GM23338 (cell line): ENCODE results near the gene ACTMAP. TPM values are rescaled to one million over a fixed set of nuclear protein-coding genes. Genes with fewer than 3 reads are reported as not detected.

Experiments used
- ATAC-seq: fragments of 200-7000 bp; cut with Tn5 transposase; 3 replicates; pipeline ENCODE4 v1.9.1; 2020
- DNase-seq: peaks from one replicate; pipeline ENCODE4 v3.0.0-alpha.2; 2015; ENCODE audit warnings: low spot score
- H2AFZ ChIP-seq: fragments of 200-600 bp; sonication (generic); 2 replicates; pipeline ENCODE4 v1.8.0; 2016; ENCODE audit warnings: antibody characterized with exemption, mild to moderate bottlenecking, moderate library complexity
- H3F3A ChIP-seq: fragments of 200-600 bp; sonication (generic); replicated peaks from 2 replicates; pipeline ENCODE4 v1.8.0; 2017; ENCODE audit warnings: antibody characterized with exemption, mixed run types, low read depth
- H3K27ac ChIP-seq: fragments of 200-600 bp; sonication (generic); 2 replicates; pipeline ENCODE4 v1.6.1; 2016; ENCODE audit warnings: low read depth
- H3K27me3 ChIP-seq: fragments of 200-600 bp; sonication (generic); 2 replicates; pipeline ENCODE4 v1.8.0; 2016; ENCODE audit warnings: mild to moderate bottlenecking, mixed run types, moderate library complexity; ENCODE audit not compliant: insufficient read depth
- H3K36me3 ChIP-seq: fragments of 200-600 bp; sonication (generic); 2 replicates; pipeline ENCODE4 v1.8.0; 2016; ENCODE audit warnings: mild to moderate bottlenecking; ENCODE audit not compliant: insufficient read depth
- H3K4me1 ChIP-seq: fragments of 200-600 bp; sonication (generic); 2 replicates; pipeline ENCODE4 v1.8.0; 2016; ENCODE audit warnings: mild to moderate bottlenecking, moderate library complexity; ENCODE audit not compliant: insufficient read depth
- H3K4me2 ChIP-seq: fragments of 200-600 bp; sonication (generic); 2 replicates; pipeline ENCODE4 v1.7.1; 2017; ENCODE audit warnings: mixed run types
- H3K4me3 ChIP-seq: fragments of 200-600 bp; sonication (generic); 2 replicates; pipeline ENCODE4 v1.6.1; 2016; ENCODE audit warnings: mixed run types
- H3K79me2 ChIP-seq: fragments of 200-600 bp; sonication (generic); replicated peaks from 2 replicates; pipeline ENCODE4 v1.8.0; 2017; ENCODE audit warnings: mild to moderate bottlenecking; ENCODE audit not compliant: insufficient read depth
- H3K9me2 ChIP-seq: fragments of 200-600 bp; sonication (generic); 2 replicates; pipeline ENCODE4 v1.8.0; 2017; ENCODE audit not compliant: insufficient read depth
- H4K20me1 ChIP-seq: fragments of 200-600 bp; sonication (generic); replicated peaks from 2 replicates; pipeline ENCODE4 v1.8.0; 2017; ENCODE audit warnings: mild to moderate bottlenecking; ENCODE audit not compliant: insufficient read depth
- H3K27ac Mint-ChIP-seq: 2 replicates; pipeline ENCODE4 v1.8.0; 2020; ENCODE audit warnings: inconsistent platforms, mild to moderate bottlenecking, moderate library complexity, mixed read lengths
- H3K27me3 Mint-ChIP-seq: 3 replicates; pipeline ENCODE4 v1.8.0; 2022; ENCODE audit warnings: low read depth, mild to moderate bottlenecking, moderate library complexity, mixed read lengths, inconsistent platforms; ENCODE audit not compliant: insufficient read depth, poor library complexity
- H3K36me3 Mint-ChIP-seq: 3 replicates; pipeline ENCODE4 v1.8.0; 2021; ENCODE audit warnings: low read depth, mild to moderate bottlenecking, inconsistent platforms, moderate library complexity, mixed read lengths
- H3K4me1 Mint-ChIP-seq: 3 replicates; pipeline ENCODE4 v1.8.0; 2020; ENCODE audit warnings: mild to moderate bottlenecking, inconsistent platforms, mixed read lengths
- H3K4me3 Mint-ChIP-seq: 3 replicates; pipeline ENCODE4 v1.8.0; 2021; ENCODE audit warnings: moderate library complexity, mild to moderate bottlenecking, inconsistent platforms, mixed read lengths
- H3K9me3 Mint-ChIP-seq: 3 replicates; pipeline ENCODE4 v1.8.0; 2020; ENCODE audit warnings: moderate library complexity, mild to moderate bottlenecking, inconsistent platforms, mixed read lengths
- CREB1 ChIP-seq: fragments of 250-450 bp; sonication (Bioruptor Pico); IDR thresholded peaks from 2 replicates; pipeline ENCODE4 v1.5.0; 2020; ENCODE audit warnings: low read depth, mild to moderate bottlenecking, moderate library complexity
- CTCF ChIP-seq, 2 experiments: fragments of 200-600 bp in 1 of 2; sonication (generic) in 1 of 2; conservative IDR thresholded peaks; 2 replicates each; pipeline versions ENCODE4 v1.5.1 to v1.6.1; 2016 to 2017; ENCODE audit warnings: antibody characterized with exemption in 2 of 2, low read depth in 2 of 2, mild to moderate bottlenecking in 2 of 2, moderate library complexity in 1 of 2
- ETS1 ChIP-seq: IDR thresholded peaks from 2 replicates; pipeline ENCODE4 v1.6.1; 2016; ENCODE audit warnings: antibody characterized with exemption
- EZH2 ChIP-seq: fragments of 200-600 bp; sonication (generic); IDR thresholded peaks from one replicate; pipeline ENCODE4 v1.8.0; 2017; ENCODE audit warnings: antibody characterized with exemption, mild to moderate bottlenecking, low read depth; ENCODE audit not compliant: unreplicated experiment
- EZH2phosphoT487 ChIP-seq: fragments of 200-600 bp; sonication (generic); IDR thresholded peaks from one replicate; pipeline ENCODE4 v1.8.1; 2018; ENCODE audit warnings: antibody characterized with exemption; ENCODE audit not compliant: unreplicated experiment
- STAT1 ChIP-seq: IDR thresholded peaks from one replicate; pipeline ENCODE4 v1.6.1; 2016; ENCODE audit warnings: antibody characterized with exemption; ENCODE audit not compliant: unreplicated experiment
- ZNF114 ChIP-seq: fragments of 250-450 bp; sonication (Bioruptor Pico); IDR thresholded peaks from 2 replicates; pipeline ENCODE4 v1.5.0; 2020; ENCODE audit warnings: mild to moderate bottlenecking, moderate library complexity
- ZNF331 ChIP-seq: fragments of 250-450 bp; sonication (Bioruptor Pico); IDR thresholded peaks from 2 replicates; pipeline ENCODE4 v1.5.0; 2020; ENCODE audit warnings: low read depth, mild to moderate bottlenecking, moderate library complexity
- ZNF462 ChIP-seq: fragments of 250-450 bp; sonication (Bioruptor Pico); IDR thresholded peaks from 2 replicates; pipeline ENCODE4 v1.5.0; 2020; ENCODE audit warnings: mild to moderate bottlenecking, moderate library complexity
- polyA plus RNA-seq: library from polyadenylated mRNA; unstranded; fragments of >200 nt; fragmentation: Nextera tagmentation; extraction: Ambion mirVana; gene quantifications from 2 replicates; pipeline ENCODE4 v1.2.1, GENCODE V29; 2016
- total RNA-seq: library from RNA; depleted of rRNA; stranded (reverse); fragments of >200 nt; shearing (Covaris generic); gene quantifications from 2 replicates; pipeline ENCODE4 v1.2.3, GENCODE V29; 2014

ACTMAP gene
- total and polyA plus RNA-seq, 2 experiments from 2014 or later, result 14.9 to 16.7 TPM

- Histone ChIP-seq H2AFZ (no peak overlapping the region), H3K4me3 (no peak overlapping the region), H3K36me3 (peaks cover 4% of the 10 kb centered on the region; the same call in 1 of the 2 replicates), H3K27me3 (no peaks in the 10 kb centered on the region), H3K4me2 (no peak overlapping the region), H4K20me1 (peaks cover 6% of the 10 kb centered on the region), H3K79me2 (peaks cover 15% of the 10 kb centered on the region), H3F3A (no peaks in the 10 kb centered on the region; the same call in 1 of the 2 replicates), H3K27ac (no peak overlapping the region), H3K4me1 (peaks cover 8% of the 10 kb centered on the region; the same call in 1 of the 2 replicates), H3K9me2 (no peaks in the 10 kb centered on the region)
- no peak for TF ChIP-seq ZNF114 (CRISPR knock-in tag)
- TF ChIP-seq CTCF (conservative IDR thresholded peaks at IDR 0.05; ENCODE audit: low read depth in 2 of 2), result no peak
- no peak for TF ChIP-seq STAT1
- TF ChIP-seq EZH2phosphoT487, result no peak
- no peak for TF ChIP-seq CREB1 (CRISPR knock-in tag)
- no peak for TF ChIP-seq EZH2
- no peak for TF ChIP-seq ZNF462 (CRISPR knock-in tag)
- TF ChIP-seq ETS1, result no peak
- no peak for TF ChIP-seq ZNF331
- Mint-ChIP-seq H3K4me3 (no peak overlapping the region; the same call in 2 of the 3 replicates), H3K27me3 (peaks cover 4% of the 10 kb centered on the region), H3K4me1 (peaks cover 17% of the 10 kb centered on the region), H3K9me3 (no peaks in the 10 kb centered on the region), H3K36me3 (peaks cover 10% of the 10 kb centered on the region), H3K27ac (no peak overlapping the region)
- ATAC-seq (no peak), DNase-seq (no peak)
Measured at GRCh38 chr19:40693150-40693788, 57.0 kb downstream of the ACTMAP start.
